ENCODE data around the gene TSPEAR. TPM values are rescaled to one million over a fixed set of nuclear protein-coding genes. Genes with fewer than 3 reads are reported as not detected.

Gene TSPEAR
- total RNA-seq, 1 experiment from 2014 or later: not detected

DNA sequence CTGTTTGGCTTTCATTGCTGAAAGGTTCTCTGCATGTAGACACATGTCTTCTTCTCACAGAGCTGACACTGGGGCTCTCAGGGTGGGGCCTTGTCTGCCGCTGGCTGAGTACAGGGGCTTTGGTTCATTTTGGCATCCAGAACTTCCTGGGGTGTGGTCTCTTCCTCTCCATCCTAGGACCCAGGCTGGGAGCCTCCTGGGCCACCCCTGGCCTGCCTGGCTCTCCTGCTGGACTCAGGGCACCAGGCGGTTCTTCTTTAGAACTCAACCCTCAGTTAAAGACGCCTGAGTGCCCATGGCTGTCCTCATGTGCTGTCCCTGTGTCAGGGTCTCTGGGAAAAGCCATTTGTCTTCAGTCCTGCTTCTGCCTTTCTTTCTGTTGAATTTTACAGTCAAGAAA lies 125.5 kb downstream of the TSPEAR start:
- DNase-seq (ENCODE audit: low read depth, low spot score) (no peak), ATAC-seq (no peak)
- in situ Hi-C loops (cut with HindIII; ENCODE audit: low pct_unique_long_range_greater_than_20kb, low sequenced_read_pairs) (no loop called here), intact Hi-C loops (cut with micrococcal nuclease; ENCODE audit: unreplicated experiment) (no loop called here)
- no TSS peak for BruUV-seq (replicated peaks)
- H3K4me3 ChIP-seq (ENCODE audit: low read depth in 2 of 2, low read length in 2 of 2): no peak overlapping the region
- POLR2A ChIA-PET: no interaction called here
- peaks cover 4% of the 10 kb centered on the region for H3K27me3 ChIP-seq (ENCODE audit: control insufficient read depth, insufficient read depth, low read length)
- H3K27ac ChIP-seq (ENCODE audit: low read length): no peak overlapping the region
- H3K9me3 ChIP-seq (ENCODE audit: control insufficient read depth, insufficient read depth, low read depth, low read length): 0 out of 2 replicates have a peak, but pooled peaks cover 7% of the 10 kb centered on the region
- H3K4me1 ChIP-seq (ENCODE audit: control insufficient read depth, insufficient read depth, low read length): peaks cover 4% of the 10 kb centered on the region; the same call in 1 of the 2 replicates
- CTCF ChIA-PET: no interaction called here
- no peaks in the 10 kb centered on the region for H3K36me3 ChIP-seq (ENCODE audit: control insufficient read depth, insufficient read depth, low read length)
- TF ChIP-seq, protein P1, sequence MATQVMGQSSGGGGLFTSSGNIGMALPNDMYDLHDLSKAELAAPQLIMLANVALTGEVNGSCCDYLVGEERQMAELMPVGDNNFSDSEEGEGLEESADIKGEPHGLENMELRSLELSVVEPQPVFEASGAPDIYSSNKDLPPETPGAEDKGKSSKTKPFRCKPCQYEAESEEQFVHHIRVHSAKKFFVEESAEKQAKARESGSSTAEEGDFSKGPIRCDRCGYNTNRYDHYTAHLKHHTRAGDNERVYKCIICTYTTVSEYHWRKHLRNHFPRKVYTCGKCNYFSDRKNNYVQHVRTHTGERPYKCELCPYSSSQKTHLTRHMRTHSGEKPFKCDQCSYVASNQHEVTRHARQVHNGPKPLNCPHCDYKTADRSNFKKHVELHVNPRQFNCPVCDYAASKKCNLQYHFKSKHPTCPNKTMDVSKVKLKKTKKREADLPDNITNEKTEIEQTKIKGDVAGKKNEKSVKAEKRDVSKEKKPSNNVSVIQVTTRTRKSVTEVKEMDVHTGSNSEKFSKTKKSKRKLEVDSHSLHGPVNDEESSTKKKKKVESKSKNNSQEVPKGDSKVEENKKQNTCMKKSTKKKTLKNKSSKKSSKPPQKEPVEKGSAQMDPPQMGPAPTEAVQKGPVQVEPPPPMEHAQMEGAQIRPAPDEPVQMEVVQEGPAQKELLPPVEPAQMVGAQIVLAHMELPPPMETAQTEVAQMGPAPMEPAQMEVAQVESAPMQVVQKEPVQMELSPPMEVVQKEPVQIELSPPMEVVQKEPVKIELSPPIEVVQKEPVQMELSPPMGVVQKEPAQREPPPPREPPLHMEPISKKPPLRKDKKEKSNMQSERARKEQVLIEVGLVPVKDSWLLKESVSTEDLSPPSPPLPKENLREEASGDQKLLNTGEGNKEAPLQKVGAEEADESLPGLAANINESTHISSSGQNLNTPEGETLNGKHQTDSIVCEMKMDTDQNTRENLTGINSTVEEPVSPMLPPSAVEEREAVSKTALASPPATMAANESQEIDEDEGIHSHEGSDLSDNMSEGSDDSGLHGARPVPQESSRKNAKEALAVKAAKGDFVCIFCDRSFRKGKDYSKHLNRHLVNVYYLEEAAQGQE (IDR thresholded peaks at IDR 0.05; ENCODE audit: insufficient read depth in 1 of 2, low read depth in 2 of 2, low read length in 1 of 2): no peak
- TF ChIP-seq POLR2AphosphoS5 (IDR thresholded peaks at IDR 0.05; ENCODE audit: low read depth, low read length) (no peak), SIN3A (IDR thresholded peaks at IDR 0.05; ENCODE audit: borderline replicate concordance, insufficient read depth, low read depth, low read length) (no peak), TCF7L2 (IDR thresholded peaks at IDR 0.05; ENCODE audit: low read depth, low read length) (no peak)
- TF ChIP-seq, protein P2, sequence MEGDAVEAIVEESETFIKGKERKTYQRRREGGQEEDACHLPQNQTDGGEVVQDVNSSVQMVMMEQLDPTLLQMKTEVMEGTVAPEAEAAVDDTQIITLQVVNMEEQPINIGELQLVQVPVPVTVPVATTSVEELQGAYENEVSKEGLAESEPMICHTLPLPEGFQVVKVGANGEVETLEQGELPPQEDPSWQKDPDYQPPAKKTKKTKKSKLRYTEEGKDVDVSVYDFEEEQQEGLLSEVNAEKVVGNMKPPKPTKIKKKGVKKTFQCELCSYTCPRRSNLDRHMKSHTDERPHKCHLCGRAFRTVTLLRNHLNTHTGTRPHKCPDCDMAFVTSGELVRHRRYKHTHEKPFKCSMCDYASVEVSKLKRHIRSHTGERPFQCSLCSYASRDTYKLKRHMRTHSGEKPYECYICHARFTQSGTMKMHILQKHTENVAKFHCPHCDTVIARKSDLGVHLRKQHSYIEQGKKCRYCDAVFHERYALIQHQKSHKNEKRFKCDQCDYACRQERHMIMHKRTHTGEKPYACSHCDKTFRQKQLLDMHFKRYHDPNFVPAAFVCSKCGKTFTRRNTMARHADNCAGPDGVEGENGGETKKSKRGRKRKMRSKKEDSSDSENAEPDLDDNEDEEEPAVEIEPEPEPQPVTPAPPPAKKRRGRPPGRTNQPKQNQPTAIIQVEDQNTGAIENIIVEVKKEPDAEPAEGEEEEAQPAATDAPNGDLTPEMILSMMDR (IDR thresholded peaks at IDR 0.05): no peak

DNA sequence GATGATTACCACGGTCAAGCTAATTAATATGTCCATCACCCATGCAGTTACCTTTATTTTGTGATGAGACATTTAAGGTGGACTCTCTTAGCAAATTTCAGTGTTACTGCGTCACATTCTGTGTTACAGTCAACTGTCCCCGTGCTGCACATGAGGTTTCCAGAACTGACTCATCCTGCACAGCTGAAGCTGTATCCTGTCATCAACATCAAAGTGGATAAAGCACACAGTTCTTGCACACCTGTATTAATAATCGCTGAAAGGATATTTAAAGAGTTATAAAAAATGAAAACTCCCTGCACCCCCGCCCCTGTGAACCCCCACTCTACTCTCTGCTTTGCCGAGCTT lies 127.6 kb downstream of the TSPEAR start:
- H3K27me3 ChIP-seq (ENCODE audit: control insufficient read depth, insufficient read depth, low read length): peaks cover 4% of the 10 kb centered on the region
- POLR2A ChIA-PET: no interaction called here
- no peak overlapping the region for H3K4me3 ChIP-seq (ENCODE audit: low read depth in 2 of 2, low read length in 2 of 2)
- TF ChIP-seq SIN3A (IDR thresholded peaks at IDR 0.05; ENCODE audit: borderline replicate concordance, insufficient read depth, low read depth, low read length) (no peak), POLR2AphosphoS5 (IDR thresholded peaks at IDR 0.05; ENCODE audit: low read depth, low read length) (no peak), TCF7L2 (IDR thresholded peaks at IDR 0.05; ENCODE audit: low read depth, low read length) (no peak)
- TF ChIP-seq, protein P2 (IDR thresholded peaks at IDR 0.05): no peak
- TF ChIP-seq, protein P1 (IDR thresholded peaks at IDR 0.05; ENCODE audit: insufficient read depth in 1 of 2, low read depth in 2 of 2, low read length in 1 of 2): no peak
- H3K27ac ChIP-seq (ENCODE audit: low read length): no peak overlapping the region
- DNase-seq (ENCODE audit: low read depth, low spot score) (no peak), ATAC-seq (no peak)
- no TSS peak for BruUV-seq (replicated peaks)
- CTCF ChIA-PET: no interaction called here
- H3K9me3 ChIP-seq (ENCODE audit: control insufficient read depth, insufficient read depth, low read depth, low read length): 0 out of 2 replicates have a peak, but pooled peaks cover 7% of the 10 kb centered on the region
- intact Hi-C loops (cut with micrococcal nuclease; ENCODE audit: unreplicated experiment): no loop called here
- no peaks in the 10 kb centered on the region for H3K36me3 ChIP-seq (ENCODE audit: control insufficient read depth, insufficient read depth, low read length)
- peaks cover 4% of the 10 kb centered on the region; the same call in 1 of the 2 replicates for H3K4me1 ChIP-seq (ENCODE audit: control insufficient read depth, insufficient read depth, low read length)
- in situ Hi-C loops (cut with HindIII; ENCODE audit: low pct_unique_long_range_greater_than_20kb, low sequenced_read_pairs): no loop called here
